Upper lobe of left lung (tissue), 4 donors: Measurements from ENCODE around the gene CAMK1D.

Source experiments
- CTCF ChIP-seq, 6 experiments: fragments of 450-650 bp in 4 of 6; fragments of 200-600 bp in 2 of 6; sonication (generic) in 2 of 6; IDR thresholded peaks; one replicate each; pipeline ENCODE4 v1.5.1; 2016 to 2019; ENCODE audit warnings: antibody characterized with exemption in 6 of 6
- EP300 ChIP-seq, 4 donors: sonication (generic); formaldehyde crosslinking; IDR thresholded peaks; one replicate each; pipeline ENCODE4 v1.5.1; 2017; ENCODE audit warnings: antibody characterized with exemption in 4 of 4, control low read depth in 2 of 4
- POLR2AphosphoS5 ChIP-seq, 2 donors: sonication (generic); formaldehyde crosslinking; IDR thresholded peaks; one replicate each; pipeline ENCODE4 v1.5.1; 2017; ENCODE audit warnings: antibody characterized with exemption in 2 of 2

GRCh38 chr10:12622691-12623090 is 273.3 kb downstream of the CAMK1D start:
- no peak for TF ChIP-seq CTCF (IDR thresholded peaks at IDR 0.05)
- no peak for TF ChIP-seq POLR2AphosphoS5 (IDR thresholded peaks at IDR 0.05)
- TF ChIP-seq EP300 (IDR thresholded peaks at IDR 0.05), result no peak
